Cardiac septum (tissue), 1 donor: ENCODE data around the gene LRRC56. TPM values are rescaled to one million over a fixed set of nuclear protein-coding genes. Genes with fewer than 3 reads are reported as not detected.

Experiments used
- DNase-seq: peaks from one replicate; pipeline ENCODE4 v3.0.0-alpha.2; 2020; ENCODE audit warnings: low spot score
- intact Hi-C: fragments of 100-400 bp; cut with DNase I; formaldehyde crosslinking; loops from one replicate; pipeline ENCODE4 v1.14.0; 2022
- microRNA-seq: library from miRNA; unstranded; fragments of <30 nt; microRNA quantifications from one replicate; pipeline ENCODE4 v1.2.0, GENCODE V29; 2020
- total RNA-seq: library from RNA; stranded (reverse); fragmentation: NEBNext Ultra II Directional; extraction: Animal tissue kit (Norgen Biotek cat#: 25700); gene quantifications from one replicate; pipeline ENCODE4 v1.2.1, GENCODE V29; 2021
- donor health status: DM: no; HTN: no; CAD: no.

Gene LRRC56
- total RNA-seq, 1 donor from 2014 or later = 0.38 TPM

GRCh38 chr11:603154-603553 is 65.8 kb downstream of the LRRC56 start:
- no peak for DNase-seq
- intact Hi-C loops = no loop called here

Small RNAs within 50 kb of the gene (microRNA-seq; reads per million reads assigned to microRNA genes)
- 312 reads per million, percentile 72 among the genes with 10 or more reads in this experiment for gene MIR210

Other genes starting within 250 kb of the LRRC56 start
- 11.0 TPM for gene PGGHG, start 248.4 kb upstream of the LRRC56 start, total RNA-seq
- gene IFITM5, start 238.0 kb upstream of the LRRC56 start, total RNA-seq = not detected
- 215 TPM for gene IFITM2, start 229.7 kb upstream of the LRRC56 start, total RNA-seq
- gene IFITM1, start 223.5 kb upstream of the LRRC56 start, total RNA-seq = 123 TPM
- gene IFITM3, start 216.7 kb upstream of the LRRC56 start, total RNA-seq = 260 TPM
- gene B4GALNT4, start 168.0 kb upstream of the LRRC56 start, total RNA-seq = 0.24 TPM
- 0.83 TPM for gene PKP3, start 143.3 kb upstream of the LRRC56 start, total RNA-seq
- 33.3 TPM for gene SIGIRR, start 122.5 kb upstream of the LRRC56 start, total RNA-seq
- 0.38 TPM for gene ANO9, start 95.5 kb upstream of the LRRC56 start, total RNA-seq
- 24.9 TPM for gene PTDSS2, start 87.2 kb upstream of the LRRC56 start, total RNA-seq
- 158 TPM for gene RNH1, start 30.3 kb upstream of the LRRC56 start, total RNA-seq
- 75.9 TPM for gene HRAS, start 2.0 kb upstream of the LRRC56 start, total RNA-seq
- gene LMNTD2, start 23.2 kb downstream of the LRRC56 start, total RNA-seq = 0.40 TPM
- 2.6 TPM for gene RASSF7, start 23.4 kb downstream of the LRRC56 start, total RNA-seq
- gene PHRF1, start 38.9 kb downstream of the LRRC56 start, total RNA-seq = 20.9 TPM
- gene IRF7, start 78.4 kb downstream of the LRRC56 start, total RNA-seq = 9.7 TPM
- not detected for gene CDHR5, start 87.4 kb downstream of the LRRC56 start, total RNA-seq
- not detected for gene SCT, start 89.7 kb downstream of the LRRC56 start, total RNA-seq
- gene DRD4, start 99.7 kb downstream of the LRRC56 start, total RNA-seq = 0.81 TPM
- gene DEAF1, start 157.7 kb downstream of the LRRC56 start, total RNA-seq = 21.3 TPM
- 15.5 TPM for gene TMEM80, start 158.3 kb downstream of the LRRC56 start, total RNA-seq
- 2.3 TPM for gene EPS8L2, start 168.7 kb downstream of the LRRC56 start, total RNA-seq
- 92.4 TPM for gene TALDO1, start 209.9 kb downstream of the LRRC56 start, total RNA-seq
- 38.7 TPM for gene GATD1, start 240.0 kb downstream of the LRRC56 start, total RNA-seq